Measurements from ENCODE around the gene PPL. TPM values are rescaled to one million over a fixed set of nuclear protein-coding genes. Genes with fewer than 3 reads are reported as not detected.

The PPL gene
- total and polyA plus RNA-seq, 2 of the 13 experiments (the other 11 are each of a cell fraction or from before 2014, with no cell fraction given): 5.7 to 6.6 TPM

DNA sequence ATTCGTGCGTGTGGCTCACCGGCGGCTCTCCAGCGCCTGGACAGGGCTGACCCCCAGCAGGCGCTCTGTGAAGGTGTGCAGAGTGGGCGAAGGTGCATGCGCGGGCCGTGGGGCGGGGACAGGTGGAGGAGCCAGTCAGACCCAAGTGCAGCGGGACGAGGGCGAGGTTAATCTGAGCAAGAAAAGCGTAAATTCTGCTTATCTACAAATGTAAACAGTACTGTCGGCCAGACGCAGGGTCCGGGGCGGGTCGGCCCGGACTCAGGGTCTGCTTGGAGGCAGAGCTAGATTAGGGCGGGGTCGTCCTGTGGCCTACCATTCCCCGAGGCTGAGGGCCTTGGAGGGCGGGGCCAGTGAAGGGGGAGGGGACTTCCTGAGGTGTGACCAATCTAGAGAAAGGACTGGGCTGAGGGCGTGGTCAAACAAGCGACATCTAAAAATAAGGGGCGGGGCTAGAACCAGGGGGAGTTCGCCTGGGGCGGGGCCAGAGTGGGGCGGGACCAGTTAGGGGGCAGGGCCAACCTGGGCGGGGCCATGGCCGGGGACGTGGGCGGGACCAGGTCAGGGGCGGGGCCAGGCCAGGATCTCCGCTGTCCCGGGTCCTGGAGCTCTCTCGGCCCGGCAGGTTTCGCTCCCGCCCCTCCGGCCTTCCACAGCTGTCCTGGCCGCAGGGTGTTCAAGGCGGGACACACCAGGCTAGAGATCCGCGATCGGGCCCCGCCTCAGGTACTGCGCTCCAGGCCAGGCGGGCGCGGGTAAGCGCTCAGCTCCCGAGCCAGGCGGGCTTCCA lies 21.0 kb upstream of the PPL start, which contains the start of gene SEC14L5 (continued):
- TF ChIP-seq LCORL (IDR thresholded peaks at IDR 0.05): no peak
- TF ChIP-seq LCORL (CRISPR knock-in tag; IDR thresholded peaks at IDR 0.05): peak; percentile 94
- TF ChIP-seq ZNF563 (CRISPR knock-in tag; IDR thresholded peaks at IDR 0.05): peak; percentile 63; the same call in 1 of the 2 replicates
- no peak for TF ChIP-seq FOXA1 (IDR thresholded peaks at IDR 0.05)
- peak; percentile 93 for TF ChIP-seq FOXA1 (CRISPR knock-in tag; IDR thresholded peaks at IDR 0.05)
- peak; percentile 68 for TF ChIP-seq MAZ (IDR thresholded peaks at IDR 0.05; ENCODE audit: borderline replicate concordance, low read depth, low read length)
- TF ChIP-seq MAZ (CRISPR knock-in tag; IDR thresholded peaks at IDR 0.05; ENCODE audit: low read depth): peak; percentile 42; the same call in 1 of the 2 replicates
- TF ChIP-seq, protein P1, sequence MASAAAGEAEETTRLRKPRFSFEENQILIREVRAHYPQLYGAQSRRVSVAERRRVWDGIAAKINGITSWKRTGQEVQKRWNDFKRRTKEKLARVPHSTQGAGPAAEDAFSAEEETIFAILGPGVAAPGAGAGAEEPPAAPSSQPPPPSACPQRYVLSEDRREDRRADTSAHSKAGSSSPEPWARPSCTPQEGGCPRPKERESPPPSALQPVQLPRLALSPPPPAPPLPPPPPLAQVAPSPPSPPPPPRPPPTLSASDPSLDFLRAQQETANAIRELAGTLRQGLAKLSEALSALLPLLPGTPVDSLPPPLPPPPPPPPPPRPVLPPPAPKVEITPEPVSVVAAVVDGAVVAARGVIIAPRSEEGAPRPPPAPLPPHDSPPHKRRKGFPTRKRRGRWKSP (CRISPR knock-in tag; IDR thresholded peaks at IDR 0.05): peak; percentile 84
- TF ChIP-seq FOXA3 (CRISPR knock-in tag; IDR thresholded peaks at IDR 0.05): peak; percentile 93
- TF ChIP-seq POLR2AphosphoS5 (IDR thresholded peaks at IDR 0.05; ENCODE audit: low read depth, low read length): peak; percentile 86
- no peak for TF ChIP-seq ZBTB1 (CRISPR knock-in tag; IDR thresholded peaks at IDR 0.05; ENCODE audit: borderline replicate concordance)
- TF ChIP-seq, protein P2, sequence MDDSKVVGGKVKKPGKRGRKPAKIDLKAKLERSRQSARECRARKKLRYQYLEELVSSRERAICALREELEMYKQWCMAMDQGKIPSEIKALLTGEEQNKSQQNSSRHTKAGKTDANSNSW (CRISPR knock-in tag; IDR thresholded peaks at IDR 0.05; ENCODE audit: borderline replicate concordance): no peak
- TF ChIP-seq NR1H2 (CRISPR knock-in tag; IDR thresholded peaks at IDR 0.05; ENCODE audit: borderline replicate concordance, low read depth): no peak
- TF ChIP-seq, protein P3, sequence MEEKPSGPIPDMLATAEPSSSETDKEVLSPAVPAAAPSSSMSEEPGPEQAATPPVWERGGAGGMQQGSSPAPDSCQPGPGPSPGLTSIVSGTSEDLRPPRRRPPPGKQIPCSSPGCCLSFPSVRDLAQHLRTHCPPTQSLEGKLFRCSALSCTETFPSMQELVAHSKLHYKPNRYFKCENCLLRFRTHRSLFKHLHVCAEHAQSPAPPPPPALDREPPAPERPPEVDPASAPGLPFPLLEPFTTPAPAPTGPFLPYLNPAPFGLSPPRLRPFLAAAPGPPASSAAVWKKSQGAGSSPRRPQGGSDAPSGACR (CRISPR knock-in tag; IDR thresholded peaks at IDR 0.05): peak; percentile 97; the same call in 1 of the 2 replicates
- no peak for TF ChIP-seq NFIB (CRISPR knock-in tag; IDR thresholded peaks at IDR 0.05; ENCODE audit: borderline replicate concordance)
- no peak for TF ChIP-seq SOX6 (IDR thresholded peaks at IDR 0.05)
- TF ChIP-seq SOX6 (CRISPR knock-in tag; IDR thresholded peaks at IDR 0.05): peak; percentile 74
- peak; percentile 98 for TF ChIP-seq PHF21A (CRISPR knock-in tag; IDR thresholded peaks at IDR 0.05)
- TF ChIP-seq NCOA1 (CRISPR knock-in tag; IDR thresholded peaks at IDR 0.05): peak; percentile 45; the same call in 1 of the 2 replicates
- no peak for TF ChIP-seq ZNF879 (CRISPR knock-in tag; IDR thresholded peaks at IDR 0.05)
- 0 out of 2 replicates have a peak, but pooled peaks have one; percentile 17 for TF ChIP-seq ETV6 (CRISPR knock-in tag; conservative IDR thresholded peaks at IDR 0.05)
- TF ChIP-seq, protein P4, sequence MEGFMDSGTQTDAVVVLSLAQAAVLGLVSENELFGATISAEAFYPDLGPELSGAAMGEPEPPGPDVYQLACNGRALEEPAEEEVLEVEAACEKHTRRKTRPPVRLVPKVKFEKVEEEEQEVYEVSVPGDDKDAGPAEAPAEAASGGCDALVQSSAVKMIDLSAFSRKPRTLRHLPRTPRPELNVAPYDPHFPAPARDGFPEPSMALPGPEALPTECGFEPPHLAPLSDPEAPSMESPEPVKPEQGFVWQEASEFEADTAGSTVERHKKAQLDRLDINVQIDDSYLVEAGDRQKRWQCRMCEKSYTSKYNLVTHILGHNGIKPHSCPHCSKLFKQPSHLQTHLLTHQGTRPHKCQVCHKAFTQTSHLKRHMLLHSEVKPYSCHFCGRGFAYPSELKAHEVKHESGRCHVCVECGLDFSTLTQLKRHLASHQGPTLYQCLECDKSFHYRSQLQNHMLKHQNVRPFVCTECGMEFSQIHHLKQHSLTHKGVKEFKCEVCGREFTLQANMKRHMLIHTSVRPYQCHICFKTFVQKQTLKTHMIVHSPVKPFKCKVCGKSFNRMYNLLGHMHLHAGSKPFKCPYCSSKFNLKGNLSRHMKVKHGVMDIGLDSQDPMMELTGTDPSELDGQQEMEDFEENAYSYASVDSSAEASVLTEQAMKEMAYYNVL (CRISPR knock-in tag; IDR thresholded peaks at IDR 0.05; ENCODE audit: borderline replicate concordance): no peak

Measured in HepG2 (cell line).